HTR-8/SVneo (cell line): ENCODE measurements around the gene RTEL1.
"Not testable (repeated sequence)": the region's sequence is repeated elsewhere in the genome, so short reads cannot be mapped to it uniquely, and the experiment has no call there.

Source experiments
- DNase-seq: peaks from one replicate; pipeline ENCODE4 v3.0.0; 2011; ENCODE audit warnings: low spot score, mixed read lengths; ENCODE audit not compliant: insufficient read length
- FAIRE-seq: peaks from 2 replicates; lab custom pipeline; 2011; peaks lifted over from hg19 to GRCh38; lab: Jason Lieb, UNC

Gene RTEL1

GRCh38 chr20:63657937-63658748 is at the start of gene RTEL1:
TSS of gene RTEL1 (plus strand) at chr20:63658312. CDS start at chr20:63659403, 1,091 bp downstream.
- FAIRE-seq, result peak; percentile 98

GRCh38 chr20:63610581-63611435 is 47.3 kb upstream of the RTEL1 start:
- FAIRE-seq, result no peak
- no peak for DNase-seq

More at GRCh38 chr20:63657937-63658748, at the start of gene RTEL1:
- peak; percentile 99 for DNase-seq

- DNase-seq (no peak), FAIRE-seq (no peak)
These were observed 46.5 kb upstream of the RTEL1 start for GRCh38 chr20:63611646-63612045.

GRCh38 chr20:63612276-63612931 is 45.7 kb upstream of the RTEL1 start:
- FAIRE-seq, result peak; percentile 59
- no peak for DNase-seq

- not testable (repeated sequence) for DNase-seq, FAIRE-seq
These were observed 44.1 kb upstream of the RTEL1 start for GRCh38 chr20:63613863-63614594.

- FAIRE-seq (peak; percentile 90), DNase-seq (no peak)
These were observed 40.8 kb upstream of the RTEL1 start for GRCh38 chr20:63617092-63617875.

GRCh38 chr20:63617876-63618265 is 40.2 kb upstream of the RTEL1 start:
- DNase-seq, result no peak
- no peak for FAIRE-seq

- FAIRE-seq (peak; percentile 83), DNase-seq (no peak)
These were observed 39.7 kb upstream of the RTEL1 start for GRCh38 chr20:63618291-63618980.

- FAIRE-seq, result peak; percentile 80
- DNase-seq, result no peak
These were observed 39.0 kb upstream of the RTEL1 start for GRCh38 chr20:63619086-63619485.

GRCh38 chr20:63619505-63619904 is 38.6 kb upstream of the RTEL1 start:
- FAIRE-seq, result no peak
- no peak for DNase-seq

GRCh38 chr20:63620991-63621390 is 37.1 kb upstream of the RTEL1 start:
- DNase-seq (no peak), FAIRE-seq (no peak)

- FAIRE-seq (no peak), DNase-seq (no peak)
These were observed 36.0 kb upstream of the RTEL1 start for GRCh38 chr20:63622096-63622495.

- FAIRE-seq, result no peak
- no peak for DNase-seq
These were observed 35.4 kb upstream of the RTEL1 start for GRCh38 chr20:63622732-63623131.

GRCh38 chr20:63624486-63624885 is 33.6 kb upstream of the RTEL1 start:
- peak; percentile 70 for DNase-seq
- FAIRE-seq, result no peak

- FAIRE-seq, result no peak
These were observed 32.2 kb upstream of the RTEL1 start for GRCh38 chr20:63625771-63626423.

GRCh38 chr20:63626424-63627128 is 31.5 kb upstream of the RTEL1 start, which contains the start of gene GMEB2:
TSS of gene GMEB2 (minus strand) at chr20:63627101. CDS start at chr20:63619397, 7,704 bp downstream.
- peak; percentile 95 for DNase-seq
- peak; percentile 72 for FAIRE-seq

More at GRCh38 chr20:63625771-63626423, 32.2 kb upstream of the RTEL1 start:
- no peak for DNase-seq

- FAIRE-seq, result peak; percentile 96
- DNase-seq, result peak; percentile 100
These were observed 30.9 kb upstream of the RTEL1 start for GRCh38 chr20:63627129-63627750.
